PC-3 (cell line): ENCODE results near the gene FITM2. TPM values are rescaled to one million over a fixed set of nuclear protein-coding genes. Genes with fewer than 3 reads are reported as not detected.
A peak's percentile ranks its signal among the peaks of the same experiment; 100 is the strongest.

ENCODE experiments used
- ATAC-seq: fragments of 200-7000 bp; cut with Tn5 transposase; 2 replicates; pipeline ENCODE4 v1.9.1; 2020; ENCODE audit warnings: mild to moderate bottlenecking, moderate library complexity
- BruUV-seq: library from RNA; stranded (reverse); fragments of 400-500 nt; replicated peaks from 2 replicates; lab custom pipeline; 2021; lab: Mats Ljungman, UMichigan
- CTCF ChIA-PET: fragments of 300-600 bp; sonication (Branson Sonifier 250); formaldehyde crosslinking; loops from one replicate; lab custom pipeline; 2022; ENCODE audit warnings: antibody characterized with exemption; lab: Charles Lee
- POLR2A ChIA-PET: fragments of 300-600 bp; sonication (Branson Sonifier 250); formaldehyde crosslinking; loops from one replicate; lab custom pipeline; 2022; ENCODE audit warnings: antibody characterized with exemption; ENCODE audit not compliant: unreplicated experiment; lab: Charles Lee
- DNase-seq: peaks from one replicate; pipeline ENCODE4 v3.0.0-alpha.2; 2015
- H2AFZ ChIP-seq: fragments of 300-600 bp; sonication (generic); 2 replicates; pipeline ENCODE4 v1.6.0; 2016; ENCODE audit warnings: antibody characterized with exemption, low read length
- H3F3A ChIP-seq: fragments of 300-600 bp; sonication (generic); one replicate; pipeline ENCODE4 v1.6.0; 2017; ENCODE audit warnings: antibody characterized with exemption, low read length, control low read depth, mild to moderate bottlenecking; ENCODE audit not compliant: unreplicated experiment
- H3K27ac ChIP-seq: fragments of 300-600 bp; sonication (generic); 2 replicates; pipeline ENCODE4 v1.5.1; 2016; ENCODE audit warnings: mild to moderate bottlenecking, low read length
- H3K27me3 ChIP-seq: fragments of 300-600 bp; sonication (generic); 2 replicates; pipeline ENCODE4 v1.6.1; 2016; ENCODE audit warnings: low read length, mixed read lengths
- H3K36me3 ChIP-seq: fragments of 300-600 bp; sonication (generic); 2 replicates; pipeline ENCODE4 v1.6.1; 2016; ENCODE audit warnings: low read depth, mixed run types, low read length, mixed read lengths
- H3K4me1 ChIP-seq: fragments of 300-600 bp; sonication (generic); 2 replicates; pipeline ENCODE4 v1.5.1; 2016; ENCODE audit warnings: low read length; ENCODE audit not compliant: insufficient read depth
- H3K4me2 ChIP-seq: fragments of 300-600 bp; sonication (generic); 2 replicates; pipeline ENCODE4 v1.6.0; 2016; ENCODE audit warnings: low read length
- H3K4me3 ChIP-seq: fragments of 300-600 bp; sonication (generic); 2 replicates; pipeline ENCODE4 v1.5.1; 2016; ENCODE audit warnings: mild to moderate bottlenecking, low read length, mixed read lengths
- H3K79me2 ChIP-seq: fragments of 300-600 bp; sonication (generic); 2 replicates; pipeline ENCODE4 v1.6.1; 2017; ENCODE audit warnings: low read length, mixed read lengths
- H3K9ac ChIP-seq: fragments of 300-600 bp; sonication (generic); 2 replicates; pipeline ENCODE4 v1.6.0; 2016; ENCODE audit warnings: mild to moderate bottlenecking, low read length
- H3K9me2 ChIP-seq: fragments of 300-600 bp; sonication (generic); replicated peaks from 2 replicates; pipeline ENCODE4 v1.6.1; 2016; ENCODE audit warnings: mixed run types, low read length, mixed read lengths
- H3K9me3 ChIP-seq: fragments of 300-600 bp; sonication (generic); 2 replicates; pipeline ENCODE4 v1.6.1; 2016; ENCODE audit warnings: low read length, mixed read lengths
- H4K20me1 ChIP-seq: fragments of 300-600 bp; sonication (generic); 2 replicates; pipeline ENCODE4 v1.6.1; 2016; ENCODE audit warnings: low read length, mixed read lengths
- EZH2 ChIP-seq: fragments of 300-600 bp; sonication (generic); IDR thresholded peaks from one replicate; pipeline ENCODE4 v1.6.1; 2017; ENCODE audit warnings: antibody characterized with exemption, mild to moderate bottlenecking, low read length; ENCODE audit not compliant: unreplicated experiment
- EZH2phosphoT487 ChIP-seq: fragments of 300-600 bp; sonication (generic); IDR thresholded peaks from 2 replicates; pipeline ENCODE4 v1.6.1; 2018; ENCODE audit warnings: mild to moderate bottlenecking, antibody characterized with exemption, low read length, borderline replicate concordance
- intact Hi-C: fragments of 100-400 bp; cut with micrococcal nuclease; formaldehyde crosslinking; loops from 2 replicates; pipeline ENCODE4 v1.9.0; 2023
- total RNA-seq: library from RNA; depleted of rRNA; stranded (reverse); fragments of >200 nt; gene quantifications from 2 replicates; pipeline ENCODE4 v1.2.3, GENCODE V29; 2014
- TF ChIP-seq, protein P1 (sequence below): fragments of 300-600 bp; sonication (generic); conservative IDR thresholded peaks from 2 replicates; pipeline ENCODE4 v1.5.1; 2017; ENCODE audit warnings: antibody characterized with exemption, low read depth, mild to moderate bottlenecking, low read length

Gene FITM2
- total RNA-seq, 1 experiment from 2014 or later: 8.8 TPM

DNA sequence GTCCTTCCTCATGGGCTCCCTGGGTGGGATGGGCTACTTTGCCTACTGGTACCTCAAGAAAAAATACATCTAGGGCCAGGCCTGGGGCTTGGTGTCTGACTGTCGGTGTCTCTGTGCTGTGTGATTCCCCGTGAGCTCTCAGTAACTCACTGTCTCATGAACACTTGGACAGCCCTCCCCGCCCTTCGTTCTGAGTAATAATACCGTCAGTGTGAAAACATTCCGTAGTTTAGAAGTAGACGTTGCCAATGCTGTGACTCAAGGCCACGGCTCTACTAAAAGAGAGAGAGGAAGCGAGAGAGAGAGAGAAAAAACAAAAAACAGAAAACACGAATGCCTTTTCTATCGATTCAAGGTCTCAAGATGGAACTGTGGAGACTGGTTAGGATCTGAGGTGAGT lies 31.8 kb downstream of the FITM2 start:
- BruUV-seq: no TSS peak
- no peaks in the 10 kb centered on the region for H3F3A ChIP-seq
- peak overlapping the region; percentile 8; the same call in 1 of the 2 replicates for H3K9ac ChIP-seq
- H3K79me2 ChIP-seq: no peaks in the 10 kb centered on the region
- H3K9me2 ChIP-seq: no peaks in the 10 kb centered on the region
- DNase-seq (peak; percentile 97), ATAC-seq (peak; percentile 99)
- H3K4me2 ChIP-seq: peak overlapping the region; percentile 65
- TF ChIP-seq EZH2phosphoT487 (no peak), EZH2 (no peak)
- TF ChIP-seq, protein P1, sequence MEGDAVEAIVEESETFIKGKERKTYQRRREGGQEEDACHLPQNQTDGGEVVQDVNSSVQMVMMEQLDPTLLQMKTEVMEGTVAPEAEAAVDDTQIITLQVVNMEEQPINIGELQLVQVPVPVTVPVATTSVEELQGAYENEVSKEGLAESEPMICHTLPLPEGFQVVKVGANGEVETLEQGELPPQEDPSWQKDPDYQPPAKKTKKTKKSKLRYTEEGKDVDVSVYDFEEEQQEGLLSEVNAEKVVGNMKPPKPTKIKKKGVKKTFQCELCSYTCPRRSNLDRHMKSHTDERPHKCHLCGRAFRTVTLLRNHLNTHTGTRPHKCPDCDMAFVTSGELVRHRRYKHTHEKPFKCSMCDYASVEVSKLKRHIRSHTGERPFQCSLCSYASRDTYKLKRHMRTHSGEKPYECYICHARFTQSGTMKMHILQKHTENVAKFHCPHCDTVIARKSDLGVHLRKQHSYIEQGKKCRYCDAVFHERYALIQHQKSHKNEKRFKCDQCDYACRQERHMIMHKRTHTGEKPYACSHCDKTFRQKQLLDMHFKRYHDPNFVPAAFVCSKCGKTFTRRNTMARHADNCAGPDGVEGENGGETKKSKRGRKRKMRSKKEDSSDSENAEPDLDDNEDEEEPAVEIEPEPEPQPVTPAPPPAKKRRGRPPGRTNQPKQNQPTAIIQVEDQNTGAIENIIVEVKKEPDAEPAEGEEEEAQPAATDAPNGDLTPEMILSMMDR: no peak
- peak overlapping the region; percentile 55 for H2AFZ ChIP-seq
- H3K27ac ChIP-seq: peak overlapping the region; percentile 60
- no peaks in the 10 kb centered on the region for H4K20me1 ChIP-seq
- intact Hi-C loops: no loop called here
- POLR2A ChIA-PET: interaction anchor here (0.7 kb wide), 1 partner anchor 61 kb away, joined by 6 read pairs; no protein-coding TSS in a partner anchor
- peaks cover 16% of the 10 kb centered on the region for H3K4me1 ChIP-seq
- CTCF ChIA-PET: interaction anchor here (1.0 kb wide), 1 partner anchor 32 kb away, joined by 3 read pairs; no protein-coding TSS in a partner anchor
- H3K36me3 ChIP-seq: no peaks in the 10 kb centered on the region
- no peaks in the 10 kb centered on the region for H3K9me3 ChIP-seq
- peak overlapping the region; percentile 10; the same call in 1 of the 2 replicates for H3K4me3 ChIP-seq
- no peaks in the 10 kb centered on the region for H3K27me3 ChIP-seq

DNA sequence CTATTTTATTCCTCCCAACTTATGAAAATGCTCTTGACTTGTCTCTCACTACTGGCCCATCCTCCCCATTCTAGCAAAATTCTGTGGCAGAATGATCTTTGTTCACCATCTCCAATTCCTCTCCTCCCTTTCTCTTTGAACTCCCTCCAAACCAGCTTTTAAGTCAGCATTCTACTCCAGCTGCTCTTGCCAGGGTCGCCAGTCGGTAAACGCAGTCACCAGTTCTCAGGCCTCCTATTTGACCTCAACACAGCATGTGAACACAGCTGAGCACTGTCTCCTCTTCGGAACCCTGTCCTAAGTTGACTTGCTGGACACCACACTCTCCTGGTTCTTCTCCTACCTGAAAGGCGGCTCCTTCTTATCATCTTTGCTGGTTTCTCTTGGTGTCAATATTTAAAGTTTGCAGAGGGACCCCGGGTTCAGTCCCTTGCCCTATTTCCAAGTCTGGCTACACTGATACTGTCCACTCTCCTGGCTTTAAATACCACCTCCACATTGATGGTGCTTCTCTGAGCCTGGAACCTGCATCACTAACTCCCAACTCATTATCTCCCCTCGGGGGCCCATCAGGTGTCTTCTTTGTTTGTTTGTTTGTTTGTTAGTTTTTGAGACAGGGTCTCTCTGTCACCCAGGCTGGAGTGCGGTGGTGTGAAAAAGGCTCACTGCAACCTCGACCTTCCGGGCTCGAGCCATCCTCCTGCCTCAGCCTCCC lies 36.5 kb downstream of the FITM2 start:
- Histone ChIP-seq H3K27ac (no peak overlapping the region), H3K4me3 (no peak overlapping the region), H3K36me3 (no peaks in the 10 kb centered on the region), H3K9me3 (no peaks in the 10 kb centered on the region), H2AFZ (no peak overlapping the region), H3K79me2 (no peaks in the 10 kb centered on the region), H3K9ac (no peak overlapping the region), H3K27me3 (no peaks in the 10 kb centered on the region), H3K4me2 (no peak overlapping the region), H3K4me1 (peaks cover 8% of the 10 kb centered on the region), H3F3A (no peaks in the 10 kb centered on the region), H3K9me2 (no peaks in the 10 kb centered on the region), H4K20me1 (no peaks in the 10 kb centered on the region)
- no TSS peak for BruUV-seq
- TF ChIP-seq EZH2: no peak
- no peak for TF ChIP-seq EZH2phosphoT487
- intact Hi-C loops: no loop called here
- ChIA-PET CTCF (no interaction called here), POLR2A (no interaction called here)
- DNase-seq (no peak), ATAC-seq (no peak)

DNA sequence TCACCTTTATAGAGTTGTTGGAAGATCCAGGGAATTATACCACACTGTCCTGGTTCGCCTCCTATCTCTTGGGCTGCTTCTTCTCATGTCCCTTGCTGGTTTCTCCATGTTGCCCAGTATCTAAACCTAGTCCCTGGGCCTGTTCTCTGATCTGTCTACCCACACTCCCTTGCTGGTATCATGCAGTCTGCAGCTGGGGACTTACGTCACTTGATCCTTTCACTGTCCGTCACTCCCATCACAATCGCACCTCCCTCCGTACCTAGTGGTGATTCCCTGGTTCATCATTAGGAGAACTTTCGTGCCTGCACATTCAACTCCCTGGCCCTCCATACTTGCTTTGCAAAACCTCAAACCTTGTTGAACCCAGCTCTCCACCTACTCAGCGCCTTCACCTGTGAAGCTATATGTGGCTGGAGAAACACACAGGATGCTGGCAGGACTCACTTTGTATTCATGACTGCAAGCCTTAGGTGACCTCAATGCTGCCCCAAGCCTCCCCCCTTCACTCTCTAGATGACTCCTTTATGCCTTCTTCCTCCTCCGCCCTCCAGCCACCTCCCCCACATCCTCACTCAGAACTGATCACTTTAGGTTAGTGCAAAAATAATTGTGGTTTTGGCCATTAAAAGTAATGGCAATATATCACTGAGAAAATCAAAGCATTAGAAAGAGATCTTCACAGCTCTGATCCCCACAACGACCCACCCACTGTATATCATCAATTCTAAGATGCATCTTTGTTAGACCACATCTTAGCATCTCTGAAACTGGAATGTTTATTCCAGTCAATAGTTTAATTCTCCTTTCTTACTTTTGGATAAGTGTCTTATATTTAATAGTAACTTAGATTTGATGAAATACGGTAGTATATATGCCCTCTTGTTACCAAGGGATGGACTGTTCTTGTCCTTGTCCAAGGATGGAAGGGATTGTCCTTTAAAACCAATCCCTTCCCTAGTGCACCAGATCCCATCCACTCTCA lies 37.5 kb downstream of the FITM2 start:
- Histone ChIP-seq H3K4me3 (no peak overlapping the region), H2AFZ (no peak overlapping the region), H3K9me2 (no peaks in the 10 kb centered on the region), H3K36me3 (no peaks in the 10 kb centered on the region), H3K9ac (no peak overlapping the region), H3K27ac (no peak overlapping the region), H3K79me2 (no peaks in the 10 kb centered on the region), H4K20me1 (no peaks in the 10 kb centered on the region), H3K27me3 (no peaks in the 10 kb centered on the region), H3F3A (no peaks in the 10 kb centered on the region), H3K9me3 (no peaks in the 10 kb centered on the region), H3K4me1 (no peaks in the 10 kb centered on the region), H3K4me2 (no peak overlapping the region)
- ChIA-PET POLR2A (no interaction called here), CTCF (no interaction called here)
- intact Hi-C loops: no loop called here
- ATAC-seq (no peak), DNase-seq (no peak)
- no TSS peak for BruUV-seq
- TF ChIP-seq EZH2phosphoT487 (no peak), EZH2 (no peak)
- TF ChIP-seq, protein P1: no peak
